ENCODE data around the gene GPC3. TPM values are rescaled to one million over a fixed set of nuclear protein-coding genes. Genes with fewer than 3 reads are reported as not detected.

GPC3 gene
- total and polyA plus RNA-seq, 2 of the 4 experiments (the other 2 are of a cell fraction): not detected

- intact Hi-C loops (cut with micrococcal nuclease): no loop called here
- H3K27me3 ChIP-seq (ENCODE audit: control insufficient read depth, insufficient read depth, low read length): peaks cover 3% of the 10 kb centered on the region
- H3K4ac ChIP-seq (ENCODE audit: low read depth, low read length): no peak overlapping the region
- no peak overlapping the region for H3K9ac ChIP-seq (ENCODE audit: low read depth, low read length)
- CTCF ChIA-PET: no interaction called here
- H3K9me3 ChIP-seq (ENCODE audit: control insufficient read depth, insufficient read depth, low read length): no peaks in the 10 kb centered on the region
- H2BK15ac ChIP-seq (ENCODE audit: low read depth, low read length): no peak overlapping the region
- H3K9me1 ChIP-seq (ENCODE audit: insufficient read depth, low read length): no peaks in the 10 kb centered on the region
- H3K36me3 ChIP-seq (ENCODE audit: control insufficient read depth, insufficient read depth, low read length): no peaks in the 10 kb centered on the region
- no peak overlapping the region for H2AK9ac ChIP-seq (replicated peaks; ENCODE audit: low read depth, low read length, poor library complexity)
- H2BK20ac ChIP-seq (ENCODE audit: low read depth, low read length): no peak overlapping the region
- POLR2A ChIA-PET (ENCODE audit: unreplicated experiment): no interaction called here
- no CpG with 5 or more reads among the region's 3 CpGs for WGBS, 2 experiments (ENCODE audit: extremely low coverage in 2 of 2, insufficient read length in 1 of 2)
- dilution Hi-C loops (cut with HindIII; ENCODE audit: low sequenced_read_pairs, unreplicated experiment): no loop called here
- H3K56ac ChIP-seq (ENCODE audit: extremely low read depth, insufficient read depth, low read length): no peak overlapping the region
- no peak overlapping the region for H2BK120ac ChIP-seq (ENCODE audit: low read depth, low read length)
- no peak overlapping the region for H3K4me3 ChIP-seq (ENCODE audit: insufficient read depth, low read depth, low read length)
- H3K14ac ChIP-seq (replicated peaks; ENCODE audit: low read depth, low read length): no peak overlapping the region
- no peak overlapping the region for H3K27ac ChIP-seq (ENCODE audit: insufficient read depth, low read length)
- ATAC-seq (ENCODE audit: low read depth) (no peak), DNase-seq (no peak)
- no peaks in the 10 kb centered on the region for H4K20me1 ChIP-seq (ENCODE audit: insufficient read depth, low read length)
- no peak overlapping the region for H4K91ac ChIP-seq (ENCODE audit: insufficient read depth, low read depth, low read length)
- TF ChIP-seq RCOR1 (IDR thresholded peaks at IDR 0.05; ENCODE audit: insufficient replicate concordance, low read length) (no peak), SMC3 (IDR thresholded peaks at IDR 0.05; ENCODE audit: low read depth, low read length) (no peak), FOS (IDR thresholded peaks at IDR 0.05; ENCODE audit: low read depth, low read length) (no peak), BHLHE40 (IDR thresholded peaks at IDR 0.05; ENCODE audit: low read depth, low read length) (no peak), CEBPB (IDR thresholded peaks at IDR 0.05; ENCODE audit: low read depth, low read length) (no peak)
- no peak overlapping the region for H2AFZ ChIP-seq (replicated peaks; ENCODE audit: low read length, poor library complexity)
- BruUV-seq (replicated peaks): no TSS peak
- in situ Hi-C loops (cut with MboI; ENCODE audit: low sequenced_read_pairs): no loop called here
- H2AK5ac ChIP-seq (ENCODE audit: low read depth, low read length): no peak overlapping the region
- H3K23ac ChIP-seq (ENCODE audit: low read depth, low read length): no peak overlapping the region
- no peaks in the 10 kb centered on the region for H3K4me1 ChIP-seq (ENCODE audit: control insufficient read depth, insufficient read depth, low read length)
- H2BK5ac ChIP-seq (ENCODE audit: low read depth, low read length, poor library complexity, severe bottlenecking): no peak overlapping the region
- H4K5ac ChIP-seq (ENCODE audit: low read depth, low read length): no peak overlapping the region
- no peak overlapping the region for H3K18ac ChIP-seq (ENCODE audit: low read depth, low read length)
- no peak overlapping the region for H3K4me2 ChIP-seq (ENCODE audit: low read depth, low read length)
- no peaks in the 10 kb centered on the region for H3K79me1 ChIP-seq (ENCODE audit: low read depth in 1 of 2, low read length in 2 of 2)
- no peak overlapping the region for H4K8ac ChIP-seq (ENCODE audit: low read depth in 2 of 2, low read length in 2 of 2)
These were observed 48.4 kb downstream of the GPC3 start for GRCh38 chrX:133937022-133937421.

Measured in IMR-90 (cell line).